Measurements from ENCODE around the gene SLC12A5.

The SLC12A5 gene

GRCh38 chr20:46006022-46006705 is 22.9 kb upstream of the SLC12A5 start:
- DNase-seq (ENCODE audit: low spot score) = no peak

DNA sequence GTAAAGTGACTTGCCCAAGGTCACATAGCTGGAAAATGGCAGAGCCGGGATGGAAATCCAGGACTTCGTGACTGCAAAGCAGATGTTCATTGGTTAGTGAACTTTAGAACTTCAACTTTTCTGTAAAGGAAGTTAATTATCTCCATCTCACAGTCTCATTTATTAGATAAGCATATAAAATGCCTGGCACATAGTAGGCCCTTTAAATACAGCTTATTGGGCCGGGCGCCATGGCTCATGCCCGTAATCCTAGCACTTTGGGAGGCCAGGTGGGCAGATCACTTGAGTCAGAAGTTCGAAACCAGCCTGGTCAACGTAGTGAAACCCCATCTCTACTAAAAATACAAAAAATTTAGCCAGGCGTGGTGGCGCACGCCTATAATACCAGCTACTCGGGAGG is 22.1 kb upstream of the SLC12A5 start:
- no peak for DNase-seq (ENCODE audit: low spot score)

- DNase-seq (ENCODE audit: low spot score) = no peak
These were observed 21.3 kb upstream of the SLC12A5 start for GRCh38 chr20:46007671-46008070.

GRCh38 chr20:46009816-46010215 is 19.2 kb upstream of the SLC12A5 start:
- no peak for DNase-seq (ENCODE audit: low spot score)

- no peak for DNase-seq (ENCODE audit: low spot score)
These were observed 18.3 kb upstream of the SLC12A5 start for GRCh38 chr20:46010491-46011391.

DNA sequence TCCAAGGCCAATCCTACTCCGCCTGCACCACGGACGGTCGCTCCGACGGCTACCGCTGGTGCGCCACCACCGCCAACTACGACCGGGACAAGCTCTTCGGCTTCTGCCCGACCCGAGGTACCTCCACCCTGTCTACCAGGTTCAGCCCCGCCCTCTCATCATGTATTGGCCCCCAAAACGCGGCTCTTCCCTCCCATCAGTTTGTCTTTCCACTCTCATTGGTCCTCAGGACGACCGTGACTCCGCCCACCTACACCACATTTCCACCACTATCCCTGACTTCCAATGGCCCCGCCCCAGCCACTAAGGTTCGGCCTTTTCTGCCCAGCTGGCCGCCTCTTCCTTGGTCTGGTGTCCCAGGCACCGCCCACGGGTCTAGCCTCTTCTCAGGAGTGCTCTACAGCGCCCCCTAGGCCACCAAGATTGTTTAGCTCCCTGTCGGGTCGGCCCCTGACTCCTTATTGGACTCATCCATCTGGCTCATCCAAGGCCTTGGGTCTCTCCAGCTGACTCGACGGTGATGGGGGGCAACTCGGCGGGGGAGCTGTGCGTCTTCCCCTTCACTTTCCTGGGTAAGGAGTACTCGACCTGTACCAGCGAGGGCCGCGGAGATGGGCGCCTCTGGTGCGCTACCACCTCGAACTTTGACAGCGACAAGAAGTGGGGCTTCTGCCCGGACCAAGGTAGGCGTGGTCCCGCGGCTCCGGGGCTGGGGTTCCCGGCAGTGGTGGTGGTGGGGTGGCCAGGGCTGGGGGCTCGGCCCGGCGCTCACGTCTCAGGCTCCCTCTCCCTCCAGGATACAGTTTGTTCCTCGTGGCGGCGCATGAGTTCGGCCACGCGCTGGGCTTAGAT is 17.2 kb upstream of the SLC12A5 start:
- DNase-seq (ENCODE audit: low spot score) = peak; percentile 59

- no peak for DNase-seq (ENCODE audit: low spot score)
These were observed 16.1 kb upstream of the SLC12A5 start for GRCh38 chr20:46012921-46013320.

DNA sequence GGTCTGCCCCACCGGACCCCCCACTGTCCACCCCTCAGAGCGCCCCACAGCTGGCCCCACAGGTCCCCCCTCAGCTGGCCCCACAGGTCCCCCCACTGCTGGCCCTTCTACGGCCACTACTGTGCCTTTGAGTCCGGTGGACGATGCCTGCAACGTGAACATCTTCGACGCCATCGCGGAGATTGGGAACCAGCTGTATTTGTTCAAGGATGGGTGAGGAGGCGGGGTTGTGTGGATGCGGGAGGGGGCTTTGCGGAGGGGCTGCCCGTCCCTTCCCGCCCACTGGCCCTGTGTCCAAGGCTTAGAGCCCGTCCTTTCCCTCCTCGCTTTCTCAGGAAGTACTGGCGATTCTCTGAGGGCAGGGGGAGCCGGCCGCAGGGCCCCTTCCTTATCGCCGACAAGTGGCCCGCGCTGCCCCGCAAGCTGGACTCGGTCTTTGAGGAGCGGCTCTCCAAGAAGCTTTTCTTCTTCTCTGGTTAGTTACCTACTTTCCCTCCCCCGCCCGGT is 15.6 kb upstream of the SLC12A5 start:
- peak; percentile 49 for DNase-seq (ENCODE audit: low spot score)

GRCh38 chr20:46013829-46014516 is 15.0 kb upstream of the SLC12A5 start:
- DNase-seq (ENCODE audit: low spot score) = peak; percentile 91

DNA sequence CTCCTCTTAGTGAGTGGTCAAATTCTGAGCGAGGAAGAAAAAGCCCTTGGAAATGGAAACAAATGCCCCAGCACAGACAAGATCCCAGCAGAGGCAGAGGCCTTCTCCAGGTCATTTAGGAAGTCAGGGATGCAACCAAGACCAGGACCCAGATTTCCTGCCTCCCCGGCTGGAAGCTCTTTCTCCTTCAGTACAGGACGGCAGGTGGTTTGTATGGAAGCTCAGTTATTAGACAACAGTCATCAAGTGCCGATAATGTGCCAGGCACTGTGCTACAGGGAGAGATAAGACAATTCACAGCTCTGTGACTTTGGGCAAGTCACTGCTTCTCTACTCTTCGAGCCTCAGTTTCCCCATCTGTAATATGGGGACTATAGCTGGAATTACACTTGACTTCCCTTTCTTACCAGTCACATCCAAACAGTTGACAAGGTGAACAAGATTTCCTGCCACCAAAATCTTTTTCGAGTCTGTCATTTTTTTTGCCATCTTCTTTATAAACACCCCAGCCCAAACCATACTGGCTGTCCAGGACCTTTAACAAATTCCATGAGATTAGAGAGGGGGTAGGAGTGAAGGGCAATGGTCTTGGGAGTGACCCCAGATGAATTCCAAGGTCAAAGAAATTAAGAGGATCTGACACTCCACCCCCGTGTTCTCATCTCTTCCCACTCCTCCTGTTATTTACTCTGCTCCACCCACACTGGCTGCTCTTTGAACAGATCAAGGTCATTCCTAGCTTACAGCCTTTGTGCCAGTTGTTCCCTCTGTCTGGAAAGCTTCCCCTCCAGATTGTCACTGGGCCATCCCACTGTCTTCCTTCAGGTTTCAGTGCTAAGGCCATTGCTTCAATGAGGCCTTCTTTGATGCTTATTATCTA is 14.3 kb upstream of the SLC12A5 start:
- no peak for DNase-seq (ENCODE audit: low spot score)

DNA sequence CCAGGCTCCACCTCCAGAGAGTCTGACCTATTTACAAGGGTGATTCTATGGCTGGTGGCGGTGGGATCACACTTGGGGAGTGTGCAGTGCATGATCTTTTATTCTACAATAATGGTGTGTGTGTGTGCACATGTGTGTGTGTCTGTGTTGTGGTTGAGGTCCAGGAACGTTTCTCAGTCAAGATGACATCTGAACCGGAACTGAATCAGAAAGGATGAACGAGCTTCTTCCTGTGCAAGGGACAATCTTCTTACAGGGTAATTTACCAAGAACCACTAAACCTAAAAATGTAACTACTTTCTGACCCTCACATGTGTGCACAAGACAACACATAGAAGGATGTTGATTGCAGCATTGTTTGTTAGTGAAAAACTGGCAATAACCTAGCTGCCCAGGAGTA is 11.7 kb upstream of the SLC12A5 start:
- no peak for DNase-seq (ENCODE audit: low spot score)

DNA sequence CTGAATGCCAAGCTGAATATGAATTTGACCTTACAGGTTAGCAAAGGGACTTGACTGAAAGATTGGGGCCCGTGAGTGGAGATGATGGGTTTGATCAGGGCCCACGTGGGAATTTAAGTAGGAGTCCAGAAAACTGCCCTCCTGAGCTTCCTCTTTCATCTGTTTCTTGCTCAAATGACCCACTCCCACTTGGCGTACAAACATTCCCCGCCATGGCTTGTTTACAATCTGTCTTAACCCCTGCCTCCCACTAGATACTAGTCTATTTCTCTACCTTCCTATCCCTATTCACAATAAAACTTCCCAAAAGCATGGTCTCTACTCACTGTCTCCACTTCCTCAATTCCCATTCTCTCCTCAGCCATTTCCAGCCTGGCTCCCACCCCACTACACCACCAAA is 10.9 kb upstream of the SLC12A5 start:
- no peak for DNase-seq (ENCODE audit: low spot score)

- DNase-seq (ENCODE audit: low spot score) = no peak
These were observed 10.4 kb upstream of the SLC12A5 start for GRCh38 chr20:46018611-46019010.

DNA sequence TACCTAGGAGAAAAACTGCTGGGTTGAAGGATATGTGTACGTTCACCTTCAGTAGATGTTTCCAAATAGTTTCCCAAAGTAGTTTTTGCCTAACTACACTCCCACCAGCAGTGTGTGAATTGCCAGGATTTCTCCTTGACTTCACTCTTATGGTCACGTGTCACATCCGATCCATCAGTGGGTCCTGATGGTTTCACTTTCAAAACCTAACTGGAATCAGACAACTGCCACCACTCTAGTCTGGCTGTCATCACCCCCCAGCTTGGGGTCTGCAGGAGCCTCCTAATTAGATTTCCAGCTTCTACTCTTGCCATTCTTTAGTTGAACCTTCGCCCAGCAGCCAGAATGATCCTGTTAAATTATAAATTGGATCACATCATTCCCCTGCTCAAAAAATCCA is 8.5 kb upstream of the SLC12A5 start:
- no peak for DNase-seq (ENCODE audit: low spot score)

GRCh38 chr20:46021361-46022359 is 7.4 kb upstream of the SLC12A5 start:
- peak; percentile 91 for DNase-seq (ENCODE audit: low spot score)

- DNase-seq (ENCODE audit: low spot score) = peak; percentile 81
These were observed 6.4 kb upstream of the SLC12A5 start for GRCh38 chr20:46022411-46023147.

DNA sequence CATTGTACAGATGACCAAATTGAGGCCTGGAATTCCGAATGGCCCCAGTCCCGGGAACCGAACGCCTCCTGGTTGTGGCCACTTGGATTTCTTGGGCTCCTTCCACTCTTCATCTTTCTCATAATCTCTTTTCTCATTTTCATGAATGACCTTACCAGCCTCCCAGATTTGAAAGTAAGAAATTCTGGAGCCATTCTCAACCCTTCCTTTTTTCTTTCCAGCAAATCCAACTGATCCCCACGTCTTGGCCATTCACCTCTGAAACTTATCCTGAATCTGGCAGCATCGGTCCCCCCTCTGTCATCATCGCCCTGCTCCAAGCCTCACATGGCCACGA is 5.9 kb upstream of the SLC12A5 start:
- DNase-seq (ENCODE audit: low spot score) = no peak

GRCh38 chr20:46023999-46024398 is 5.0 kb upstream of the SLC12A5 start:
- DNase-seq (ENCODE audit: low spot score) = no peak

DNA sequence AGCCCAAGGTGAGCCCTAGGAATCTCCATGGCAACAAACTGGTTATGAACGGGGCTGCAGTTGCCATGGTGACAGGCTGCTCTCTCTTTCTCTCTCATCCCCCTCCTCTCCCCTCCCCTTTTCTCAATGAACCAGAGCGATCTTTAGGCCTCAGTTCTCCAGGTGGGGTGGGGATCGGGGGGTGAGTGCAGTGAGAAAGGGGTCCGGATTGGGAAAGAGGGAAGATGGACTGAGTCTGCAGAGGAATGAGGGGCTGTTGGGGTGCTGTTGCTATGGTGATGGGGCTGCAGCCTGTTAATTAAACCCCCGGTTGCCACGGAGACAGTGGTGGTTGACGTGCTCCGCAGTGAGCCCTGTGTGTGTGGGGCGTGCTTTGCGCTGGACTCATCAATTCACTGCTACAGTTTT is 3.6 kb upstream of the SLC12A5 start:
- DNase-seq (ENCODE audit: low spot score) = no peak

Measured in D341Med (cell line).